Right lobe of liver (tissue), 4 donors: ENCODE data around the gene FAM13A.

Source experiments
- POLR2A ChIP-seq: fragments of 450-650 bp; IDR thresholded peaks from one replicate; pipeline ENCODE4 v1.6.1; 2017; ENCODE audit warnings: antibody characterized with exemption, mild to moderate bottlenecking
- TF ChIP-seq, protein P1 (sequence below), 4 donors: fragments of 200-600 bp in 3 of 4; fragments of 450-650 bp in 1 of 4; IDR thresholded peaks; one replicate each; pipeline versions ENCODE4 v1.5.1 to v1.8.0; 2016 to 2022; ENCODE audit warnings: antibody characterized with exemption in 4 of 4, mild to moderate bottlenecking in 2 of 4
- donor health status: DM: no; HTN: no; CAD: no.
- donor health status: DM: no; HTN: no; CAD: no.
- donor health status: DM: no; HTN: yes; CAD: no.

DNA sequence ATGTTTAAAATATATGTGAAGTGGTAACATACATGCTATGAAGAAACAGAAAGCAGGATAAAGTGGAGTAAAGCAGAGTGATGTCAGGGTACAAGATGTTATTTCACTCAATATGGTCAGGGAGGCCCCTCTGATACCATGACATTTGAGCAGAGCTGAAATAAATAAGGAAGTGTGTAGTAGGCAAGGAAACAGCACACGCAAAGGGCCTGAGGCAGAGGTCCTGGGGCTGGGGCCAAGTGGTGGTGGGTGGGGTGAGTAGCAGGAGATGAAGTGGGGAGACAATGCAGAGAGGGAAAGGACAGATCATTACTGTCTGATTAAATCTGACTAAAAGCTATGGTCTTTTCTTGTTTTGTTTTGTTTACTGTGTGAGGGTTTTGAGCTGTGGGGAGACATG, 61.1 kb downstream of the FAM13A start:
- no peak for TF ChIP-seq POLR2A
- TF ChIP-seq, protein P1, sequence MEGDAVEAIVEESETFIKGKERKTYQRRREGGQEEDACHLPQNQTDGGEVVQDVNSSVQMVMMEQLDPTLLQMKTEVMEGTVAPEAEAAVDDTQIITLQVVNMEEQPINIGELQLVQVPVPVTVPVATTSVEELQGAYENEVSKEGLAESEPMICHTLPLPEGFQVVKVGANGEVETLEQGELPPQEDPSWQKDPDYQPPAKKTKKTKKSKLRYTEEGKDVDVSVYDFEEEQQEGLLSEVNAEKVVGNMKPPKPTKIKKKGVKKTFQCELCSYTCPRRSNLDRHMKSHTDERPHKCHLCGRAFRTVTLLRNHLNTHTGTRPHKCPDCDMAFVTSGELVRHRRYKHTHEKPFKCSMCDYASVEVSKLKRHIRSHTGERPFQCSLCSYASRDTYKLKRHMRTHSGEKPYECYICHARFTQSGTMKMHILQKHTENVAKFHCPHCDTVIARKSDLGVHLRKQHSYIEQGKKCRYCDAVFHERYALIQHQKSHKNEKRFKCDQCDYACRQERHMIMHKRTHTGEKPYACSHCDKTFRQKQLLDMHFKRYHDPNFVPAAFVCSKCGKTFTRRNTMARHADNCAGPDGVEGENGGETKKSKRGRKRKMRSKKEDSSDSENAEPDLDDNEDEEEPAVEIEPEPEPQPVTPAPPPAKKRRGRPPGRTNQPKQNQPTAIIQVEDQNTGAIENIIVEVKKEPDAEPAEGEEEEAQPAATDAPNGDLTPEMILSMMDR (IDR thresholded peaks at IDR 0.05) = no peak
